Mucosa of descending colon (tissue), 3 donors: ENCODE results near the gene CIAO2B. TPM values are rescaled to one million over a fixed set of nuclear protein-coding genes. Genes with fewer than 3 reads are reported as not detected.

Experiments
- ATAC-seq: fragments of 200-7000 bp; cut with Tn5 transposase; one replicate; pipeline ENCODE4 v1.9.1; 2020; ENCODE audit warnings: mild to moderate bottlenecking, moderate library complexity
- DNase-seq, 3 donors: peaks; one replicate each; pipeline ENCODE4 v3.0.0-alpha.2; 2020
- H3K36me3 ChIP-seq: fragments of 200-600 bp; one replicate; pipeline ENCODE4 v1.8.0; 2021; ENCODE audit warnings: low read depth, mild to moderate bottlenecking
- H3K4me1 ChIP-seq: fragments of 200-600 bp; one replicate; pipeline ENCODE4 v1.8.0; 2021; ENCODE audit warnings: low read depth, mild to moderate bottlenecking
- H3K4me3 ChIP-seq: fragments of 200-600 bp; one replicate; pipeline ENCODE4 v1.8.0; 2021; ENCODE audit warnings: mild to moderate bottlenecking
- H3K9me3 ChIP-seq: fragments of 200-600 bp; one replicate; pipeline ENCODE4 v1.8.0; 2021; ENCODE audit warnings: mild to moderate bottlenecking
- CTCF ChIP-seq: fragments of 200-600 bp; IDR thresholded peaks from one replicate; pipeline ENCODE4 v1.8.0; 2022; ENCODE audit warnings: antibody characterized with exemption, mild to moderate bottlenecking
- intact Hi-C, 2 donors: fragments of 100-400 bp; cut with DNase I in 1 of 2; cut with micrococcal nuclease in 1 of 2; formaldehyde crosslinking; loops; one replicate each; pipeline versions ENCODE4 v1.11.0 to v1.11.1; 2022; cut with DNase I, micrococcal nuclease
- total RNA-seq, 3 donors: library from RNA; stranded (reverse); fragmentation: NEBNext Ultra II Directional in 2 of 3; extraction: Animal tissue kit (Norgen Biotek cat#: 25700) in 2 of 3; gene quantifications; one replicate each; pipeline versions ENCODE4 v1.2.1 to v1.2.4, GENCODE V29; 2021 to 2023
- donor health status: DM: no; HTN: no; CAD: no; lungs with moderate emphysema.
- donor health status: DM: no; HTN: no; CAD: no.
- donor health status: DM: no; HTN: yes; CAD: no.

The CIAO2B gene
- total RNA-seq, 3 donors from 2014 or later: 72.5 to 78.1 (median 76.5) TPM

GRCh38 chr16:66894055-66894454 lies 40.1 kb downstream of the CIAO2B start:
- no peak for TF ChIP-seq CTCF

GRCh38 chr16:66891797-66892196 lies 42.4 kb downstream of the CIAO2B start:
- Histone ChIP-seq H3K4me1 (peaks cover 13% of the 10 kb centered on the region), H3K36me3 (no peaks in the 10 kb centered on the region), H3K9me3 (no peaks in the 10 kb centered on the region), H3K4me3 (no peak overlapping the region)
- ATAC-seq (no peak), DNase-seq (peak in 1 of 3 donors; percentile 4)
- intact Hi-C loops: loop anchor here in 1 of 2 donors (5.0 kb wide), 1 partner anchor 36 kb away; the partner anchor contains the start of gene RRAD
- no peak for TF ChIP-seq CTCF

More at GRCh38 chr16:66894055-66894454, 40.1 kb downstream of the CIAO2B start:
- intact Hi-C loops: loop anchor here in 1 of 2 donors (5.0 kb wide), 1 partner anchor 33 kb away; the partner anchor contains the start of gene RRAD
- H3K9me3 ChIP-seq: no peaks in the 10 kb centered on the region
- DNase-seq (peak in 1 of 3 donors; percentile 22), ATAC-seq (no peak)
- H3K4me3 ChIP-seq: no peak overlapping the region
- no peaks in the 10 kb centered on the region for H3K36me3 ChIP-seq
- peaks cover 18% of the 10 kb centered on the region for H3K4me1 ChIP-seq

GRCh38 chr16:66891360-66891759 lies 42.8 kb downstream of the CIAO2B start:
- Histone ChIP-seq H3K4me1 (peaks cover 11% of the 10 kb centered on the region), H3K36me3 (no peaks in the 10 kb centered on the region), H3K9me3 (no peaks in the 10 kb centered on the region), H3K4me3 (no peak overlapping the region)
- TF ChIP-seq CTCF: no peak
- ATAC-seq (no peak), DNase-seq (peak in 1 of 3 donors; percentile 7)
- intact Hi-C loops: loop anchor here in 1 of 2 donors (5.0 kb wide), 1 partner anchor 36 kb away; the partner anchor contains the start of gene RRAD

DNA sequence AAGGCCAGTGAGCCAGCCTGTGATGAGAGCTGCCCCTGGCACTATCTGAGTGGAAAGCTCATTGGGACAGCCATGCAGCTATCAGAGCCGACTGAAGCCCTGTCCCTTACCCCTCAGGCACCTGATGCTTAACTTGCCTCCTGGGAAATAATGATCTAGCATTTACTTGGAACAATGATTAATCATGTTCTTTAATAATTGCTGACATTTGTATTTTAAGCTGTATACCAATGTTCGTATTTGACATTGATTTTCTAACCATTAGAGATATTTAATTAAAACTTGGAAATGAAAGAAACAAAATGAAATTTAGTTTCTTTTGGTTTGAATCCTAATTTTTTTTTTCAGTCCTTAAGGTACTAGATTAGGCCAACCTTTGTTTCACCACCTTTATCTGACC lies 43.4 kb downstream of the CIAO2B start:
- no peaks in the 10 kb centered on the region for H3K9me3 ChIP-seq
- H3K36me3 ChIP-seq: no peaks in the 10 kb centered on the region
- no peak for TF ChIP-seq CTCF
- no peak for ATAC-seq
- peak in 1 of 3 donors; percentile 5 for DNase-seq
- H3K4me3 ChIP-seq: no peak overlapping the region
- intact Hi-C loops: loop anchor here in 1 of 2 donors (5.0 kb wide), 1 partner anchor 37 kb away; the partner anchor contains the start of gene RRAD
- peaks cover 6% of the 10 kb centered on the region for H3K4me1 ChIP-seq

DNA sequence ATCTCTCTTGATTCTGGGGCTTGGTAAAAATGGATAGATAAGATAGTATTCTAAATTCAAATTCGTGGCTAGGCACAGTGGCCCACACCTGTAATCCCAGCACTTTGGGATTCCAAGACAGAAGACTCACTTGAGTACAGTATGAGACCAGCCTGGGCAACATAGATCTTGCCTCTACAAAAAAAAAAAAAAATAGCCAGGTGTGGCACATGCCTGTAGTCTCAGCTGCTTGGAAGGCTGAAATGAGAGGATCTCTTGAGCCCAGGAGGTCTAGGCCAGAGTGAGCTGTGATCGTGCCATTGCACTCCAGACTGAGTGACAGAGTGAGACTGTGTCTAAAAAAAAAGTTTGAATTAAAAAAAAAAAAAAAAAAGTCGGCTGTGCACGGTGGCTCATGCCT lies 44.6 kb downstream of the CIAO2B start:
- no peaks in the 10 kb centered on the region for H3K4me1 ChIP-seq
- intact Hi-C loops: loop anchor here in 1 of 2 donors (5.0 kb wide), 1 partner anchor 38 kb away; the partner anchor contains the start of gene RRAD
- DNase-seq (no peak), ATAC-seq (no peak)
- H3K9me3 ChIP-seq: no peaks in the 10 kb centered on the region
- no peaks in the 10 kb centered on the region for H3K36me3 ChIP-seq
- no peak overlapping the region for H3K4me3 ChIP-seq
- no peak for TF ChIP-seq CTCF
